HG03280 (cell line): ENCODE data around the gene CARNS1.

ENCODE experiments used
- ATAC-seq: cut with Tn5 transposase; IDR thresholded peaks from one replicate; pipeline ENCODE4 v1.9.1; 2021; ENCODE audit warnings: mild to moderate bottlenecking, moderate library complexity; ENCODE audit not compliant: unreplicated experiment

Gene CARNS1

GRCh38 chr11:67375320-67376055 is 40.0 kb upstream of the CARNS1 start:
- ATAC-seq: no peak

GRCh38 chr11:67376063-67376820 is 39.2 kb upstream of the CARNS1 start:
- no peak for ATAC-seq

- no peak for ATAC-seq
Observed at GRCh38 chr11:67376873-67377808, 38.3 kb upstream of the CARNS1 start.

GRCh38 chr11:67378544-67378943 is 36.9 kb upstream of the CARNS1 start:
- no peak for ATAC-seq

- no peak for ATAC-seq
Observed at GRCh38 chr11:67379061-67380058, 36.1 kb upstream of the CARNS1 start.

- no peak for ATAC-seq
Observed at GRCh38 chr11:67381244-67381972, 34.1 kb upstream of the CARNS1 start.

- ATAC-seq: peak; percentile 53
Observed at GRCh38 chr11:67382276-67383136, 33.0 kb upstream of the CARNS1 start.

GRCh38 chr11:67384851-67385366 is 30.6 kb upstream of the CARNS1 start:
- no peak for ATAC-seq

GRCh38 chr11:67387069-67387468 is 28.4 kb upstream of the CARNS1 start:
- no peak for ATAC-seq

GRCh38 chr11:67387518-67387917 is 28.0 kb upstream of the CARNS1 start:
- no peak for ATAC-seq

- ATAC-seq: no peak
Observed at GRCh38 chr11:67389477-67389876, 26.0 kb upstream of the CARNS1 start.

GRCh38 chr11:67390947-67391303 is 24.6 kb upstream of the CARNS1 start:
- ATAC-seq: no peak

- peak; percentile 66 for ATAC-seq
Observed at GRCh38 chr11:67391304-67392182, 23.9 kb upstream of the CARNS1 start, which contains the start of gene RAD9A. RAD9A (plus strand) TSS chr11:67391986; CDS start chr11:67392045, 59 bp downstream.

GRCh38 chr11:67392183-67392715 is 23.2 kb upstream of the CARNS1 start:
- no peak for ATAC-seq

GRCh38 chr11:67393437-67393836 is 22.0 kb upstream of the CARNS1 start:
- ATAC-seq: no peak

- no peak for ATAC-seq
Observed at GRCh38 chr11:67393990-67394389, 21.5 kb upstream of the CARNS1 start.
